HEK293 (cell line): Measurements from ENCODE around the gene ARG2.
A peak's percentile ranks its signal among the peaks of the same experiment; 100 is the strongest.

Experiments used
- CTCF ChIA-PET: fragments of 350-600 bp; formaldehyde crosslinking; extraction: SDS; loops from one replicate; lab custom pipeline; 2021; ENCODE audit warnings: antibody characterized with exemption; lab: Yijun Ruan, JAX
- POLR2A ChIA-PET: fragments of 300-600 bp; formaldehyde crosslinking; extraction: SDS; loops from one replicate; lab custom pipeline; 2020; ENCODE audit warnings: antibody characterized with exemption, inconsistent platforms; lab: Yijun Ruan, JAX
- H3K27ac ChIP-seq: fragments of 200-500 bp; sonication (Bioruptor generic); 2 replicates; pipeline ENCODE4 v1.5.1; 2014; ENCODE audit warnings: low read depth, low read length, control low read depth, inconsistent platforms; ENCODE audit errors: extremely low read depth
- H3K36me3 ChIP-seq, 2 experiments: fragments of 200-500 bp in 1 of 2; sonication (Bioruptor generic) in 1 of 2; 1 replicate in 1 of 2; 2 replicates in 1 of 2; pipeline ENCODE4 v1.5.1; 2014 to 2017; ENCODE audit warnings: inconsistent platforms in 2 of 2, low read length in 2 of 2; ENCODE audit not compliant: control insufficient read depth in 2 of 2, insufficient read depth in 1 of 2
- H3K4me1 ChIP-seq: fragments of 200-500 bp; sonication (Bioruptor generic); 2 replicates; pipeline ENCODE4 v1.5.1; 2014; ENCODE audit warnings: mild to moderate bottlenecking, low read length, inconsistent platforms; ENCODE audit not compliant: control insufficient read depth, insufficient read depth
- H3K4me3 ChIP-seq: 2 replicates; pipeline ENCODE4 v1.5.1; 2011; ENCODE audit warnings: low read depth, mild to moderate bottlenecking, control low read depth, low read length, moderate library complexity
- H3K9me3 ChIP-seq: fragments of 200-500 bp; sonication (Bioruptor generic); 2 replicates; pipeline ENCODE4 v1.5.1; 2014; ENCODE audit warnings: low read depth, low read length, inconsistent platforms; ENCODE audit not compliant: control insufficient read depth, insufficient read depth
- EGR2 ChIP-seq: fragments of 450-650 bp; formaldehyde crosslinking; IDR thresholded peaks from 2 replicates; pipeline ENCODE4 v1.5.1; 2016; ENCODE audit warnings: low read depth, missing biosample characterization, missing genetic modification characterization
- GLIS2 ChIP-seq: fragments of 450-650 bp; formaldehyde crosslinking; IDR thresholded peaks from 2 replicates; pipeline ENCODE4 v1.5.1; 2016; ENCODE audit warnings: missing biosample characterization, missing genetic modification characterization
- SCRT2 ChIP-seq: fragments of 450-650 bp; formaldehyde crosslinking; IDR thresholded peaks from 2 replicates; pipeline ENCODE4 v1.5.1; 2016; ENCODE audit warnings: missing biosample characterization, missing genetic modification characterization
- SP3 ChIP-seq: fragments of 450-650 bp; formaldehyde crosslinking; IDR thresholded peaks from 2 replicates; pipeline ENCODE4 v1.5.1; 2016; ENCODE audit warnings: missing biosample characterization, missing genetic modification characterization
- ZBTB17 ChIP-seq: fragments of 450-650 bp; formaldehyde crosslinking; IDR thresholded peaks from 2 replicates; pipeline ENCODE4 v1.5.1; 2016; ENCODE audit warnings: missing biosample characterization, missing genetic modification characterization
- ZBTB20 ChIP-seq: fragments of 450-650 bp; formaldehyde crosslinking; IDR thresholded peaks from 2 replicates; pipeline ENCODE4 v1.5.1; 2016; ENCODE audit warnings: missing biosample characterization, missing genetic modification characterization
- ZFHX2 ChIP-seq: fragments of 450-650 bp; formaldehyde crosslinking; conservative IDR thresholded peaks from 2 replicates; pipeline ENCODE4 v1.5.1; 2016; ENCODE audit warnings: missing biosample characterization, missing genetic modification characterization
- ZNF146 ChIP-seq: fragments of 450-650 bp; formaldehyde crosslinking; IDR thresholded peaks from 2 replicates; pipeline ENCODE4 v1.5.1; 2016; ENCODE audit warnings: missing biosample characterization, missing genetic modification characterization
- ZNF2 ChIP-seq: fragments of 450-650 bp; formaldehyde crosslinking; IDR thresholded peaks from 2 replicates; pipeline ENCODE4 v1.5.1; 2016; ENCODE audit warnings: missing biosample characterization, missing genetic modification characterization
- ZNF202 ChIP-seq: fragments of 450-650 bp; formaldehyde crosslinking; IDR thresholded peaks from 2 replicates; pipeline ENCODE4 v1.5.1; 2016; ENCODE audit warnings: missing biosample characterization, missing genetic modification characterization, borderline replicate concordance
- ZNF223 ChIP-seq: fragments of 450-650 bp; formaldehyde crosslinking; IDR thresholded peaks from 2 replicates; pipeline ENCODE4 v1.5.1; 2016; ENCODE audit warnings: missing biosample characterization, missing genetic modification characterization
- ZNF335 ChIP-seq: fragments of 450-650 bp; formaldehyde crosslinking; conservative IDR thresholded peaks from 2 replicates; pipeline ENCODE4 v1.5.1; 2016; ENCODE audit warnings: missing biosample characterization, missing genetic modification characterization
- ZNF341 ChIP-seq: fragments of 450-650 bp; formaldehyde crosslinking; IDR thresholded peaks from 2 replicates; pipeline ENCODE4; 2016; ENCODE audit warnings: low read depth, missing biosample characterization, missing genetic modification characterization
- ZNF433 ChIP-seq: fragments of 450-650 bp; formaldehyde crosslinking; IDR thresholded peaks from 2 replicates; pipeline ENCODE4 v1.5.1; 2016; ENCODE audit warnings: missing biosample characterization, missing genetic modification characterization, low read depth
- ZNF660 ChIP-seq: fragments of 450-650 bp; IDR thresholded peaks from 2 replicates; pipeline ENCODE4 v1.5.1; 2018; ENCODE audit warnings: missing biosample characterization, mild to moderate bottlenecking, missing genetic modification characterization
- ZNF776 ChIP-seq: fragments of 450-650 bp; formaldehyde crosslinking; IDR thresholded peaks from 2 replicates; pipeline ENCODE4 v1.5.0; 2017; ENCODE audit warnings: missing biosample characterization, missing genetic modification characterization, borderline replicate concordance
- ZNF792 ChIP-seq: fragments of 450-650 bp; formaldehyde crosslinking; IDR thresholded peaks from 2 replicates; pipeline ENCODE4 v1.5.1; 2016; ENCODE audit warnings: missing biosample characterization, missing genetic modification characterization
- TF ChIP-seq, protein P1 (sequence below): fragments of 450-650 bp; formaldehyde crosslinking; IDR thresholded peaks from 2 replicates; pipeline ENCODE4 v1.5.1; 2016; ENCODE audit warnings: missing biosample characterization, missing genetic modification characterization
- TF ChIP-seq, protein P2 (sequence below): fragments of 450-650 bp; formaldehyde crosslinking; IDR thresholded peaks from 2 replicates; pipeline ENCODE4 v1.5.1; 2016; ENCODE audit warnings: missing biosample characterization, missing genetic modification characterization
- TF ChIP-seq, protein P3 (sequence below): fragments of 450-650 bp; formaldehyde crosslinking; conservative IDR thresholded peaks from 2 replicates; pipeline ENCODE4 v1.5.1; 2016; ENCODE audit warnings: low read depth, missing biosample characterization, missing genetic modification characterization

Gene ARG2

DNA sequence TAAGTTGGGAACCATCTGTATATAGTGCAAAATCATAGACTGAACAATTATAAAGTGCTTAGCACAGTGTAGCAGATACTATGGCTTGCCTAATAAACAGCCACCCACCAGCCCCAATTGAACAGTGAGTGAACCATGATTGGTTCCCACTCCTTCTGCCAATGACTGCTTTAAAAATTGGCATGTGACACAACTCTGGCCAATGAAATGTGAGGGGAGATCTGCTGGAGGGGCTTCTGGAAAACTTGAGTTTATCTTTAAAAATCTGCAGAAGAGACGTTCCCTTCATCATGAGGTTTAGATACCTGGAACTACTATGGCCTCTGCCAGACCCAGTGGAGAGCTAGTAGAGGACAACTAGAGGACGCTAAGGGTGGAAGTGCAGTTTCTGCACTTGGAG, 24.3 kb upstream of the ARG2 start:
- ChIA-PET CTCF (interaction anchor here (0.7 kb wide), 1 partner anchor 427 kb away, joined by 3 read pairs; no protein-coding TSS in a partner anchor), POLR2A (interaction anchor here (0.5 kb wide), 1 partner anchor 26 kb away, joined by 3 read pairs; no protein-coding TSS in a partner anchor)
- TF ChIP-seq ZNF223: no peak
- no peaks in the 10 kb centered on the region for H3K4me1 ChIP-seq
- H3K9me3 ChIP-seq: no peaks in the 10 kb centered on the region
- no peak overlapping the region for H3K27ac ChIP-seq
- no peak overlapping the region for H3K4me3 ChIP-seq
- peaks cover 16 to 30% of the 10 kb centered on the region in 2 experiments for H3K36me3 ChIP-seq

DNA sequence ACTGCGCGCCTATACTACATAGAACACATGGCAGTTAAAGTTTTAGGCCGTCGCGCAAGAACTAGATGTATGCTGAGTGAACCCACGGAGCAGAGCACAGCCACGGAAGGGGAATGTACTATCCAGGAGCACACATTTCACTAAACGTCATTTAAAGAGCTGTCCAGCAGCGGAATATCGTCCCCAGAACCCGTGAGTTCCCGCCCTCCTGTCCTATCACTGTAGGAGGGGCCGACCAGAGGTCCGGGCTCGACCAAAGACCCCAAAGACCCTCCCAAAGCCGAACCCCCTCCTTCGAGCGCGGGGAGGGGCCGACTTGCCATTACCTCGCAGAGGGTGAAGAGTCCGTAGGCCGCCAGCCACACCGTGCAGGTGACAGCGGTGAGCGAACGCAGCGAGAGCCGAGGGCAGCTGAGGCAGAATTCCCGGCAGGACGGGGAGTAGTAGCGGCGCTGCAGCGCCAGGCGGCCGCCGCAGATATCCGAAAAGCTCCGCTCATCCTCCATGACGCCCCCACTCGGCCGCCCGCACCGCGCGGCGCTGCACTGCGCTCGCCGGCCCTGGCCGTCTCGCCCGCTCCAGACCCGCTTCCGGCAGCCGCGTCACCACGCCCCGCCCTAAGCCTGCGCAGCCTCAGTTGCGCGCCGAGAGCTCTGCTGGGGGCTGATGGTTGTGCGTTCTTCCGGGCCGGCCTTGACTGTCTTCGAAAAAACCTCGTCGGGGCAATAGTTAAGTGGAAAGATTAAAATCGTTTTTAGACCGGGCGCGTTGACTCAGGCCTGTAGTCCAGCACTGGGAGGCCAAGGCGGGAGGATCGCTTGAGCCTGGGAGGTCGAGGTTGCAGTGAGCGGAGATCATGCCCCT, 19.8 kb upstream of the ARG2 start, which contains the start of gene PIGH:
TSS of gene PIGH (minus strand) at position 571 of the 864 bp plus-strand sequence. CDS start at position 506, 65 bp downstream.
- ChIA-PET CTCF (interaction anchor here (0.6 to 2.7 kb wide), 15 partner anchors 9 to 981 kb away, joined by 3 to 15 read pairs (median 6); partner anchors contain the start of gene ATP6V1D), POLR2A (interaction anchor here (0.5 to 2.0 kb wide), 19 partner anchors 8 to 219 kb away, joined by 3 to 14 read pairs (median 4); partner anchors contain the start of genes PLEKHH1, RAD51B and RDH11)
- Histone ChIP-seq H3K36me3 (no peaks in the 10 kb centered on the region), H3K4me3 (peak within 1 kb of the TSS; percentile 95), H3K9me3 (no peaks in the 10 kb centered on the region), H3K4me1 (no peaks in the 10 kb centered on the region), H3K27ac (peak within 1 kb of the TSS; percentile 76)
- TF ChIP-seq ZBTB17 (tag by site-specific recombination) (peak; percentile 83), ZNF335 (peak; percentile 77), ZBTB20 (tag by site-specific recombination) (peak; percentile 78; the same call in 1 of the 2 replicates), ZNF202 (tag by site-specific recombination) (no peak), ZNF776 (no peak), ZNF660 (peak; percentile 57), ZNF2 (tag by site-specific recombination) (peak; percentile 51; the same call in 1 of the 2 replicates), ZNF792 (no peak), ZNF341 (tag by site-specific recombination) (peak; percentile 84), SP3 (tag by site-specific recombination) (peak; percentile 78), ZNF433 (no peak), ZNF146 (tag by site-specific recombination) (no peak), EGR2 (0 out of 2 replicates have a peak, but pooled peaks have one; percentile 20), GLIS2 (tag by site-specific recombination) (peak; percentile 66), ZFHX2 (tag by site-specific recombination) (peak; percentile 58), SCRT2 (tag by site-specific recombination) (no peak)
- TF ChIP-seq, protein P1, sequence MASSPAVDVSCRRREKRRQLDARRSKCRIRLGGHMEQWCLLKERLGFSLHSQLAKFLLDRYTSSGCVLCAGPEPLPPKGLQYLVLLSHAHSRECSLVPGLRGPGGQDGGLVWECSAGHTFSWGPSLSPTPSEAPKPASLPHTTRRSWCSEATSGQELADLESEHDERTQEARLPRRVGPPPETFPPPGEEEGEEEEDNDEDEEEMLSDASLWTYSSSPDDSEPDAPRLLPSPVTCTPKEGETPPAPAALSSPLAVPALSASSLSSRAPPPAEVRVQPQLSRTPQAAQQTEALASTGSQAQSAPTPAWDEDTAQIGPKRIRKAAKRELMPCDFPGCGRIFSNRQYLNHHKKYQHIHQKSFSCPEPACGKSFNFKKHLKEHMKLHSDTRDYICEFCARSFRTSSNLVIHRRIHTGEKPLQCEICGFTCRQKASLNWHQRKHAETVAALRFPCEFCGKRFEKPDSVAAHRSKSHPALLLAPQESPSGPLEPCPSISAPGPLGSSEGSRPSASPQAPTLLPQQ (tag by site-specific recombination): 0 out of 2 replicates have a peak, but pooled peaks have one; percentile 28
- TF ChIP-seq, protein P2, sequence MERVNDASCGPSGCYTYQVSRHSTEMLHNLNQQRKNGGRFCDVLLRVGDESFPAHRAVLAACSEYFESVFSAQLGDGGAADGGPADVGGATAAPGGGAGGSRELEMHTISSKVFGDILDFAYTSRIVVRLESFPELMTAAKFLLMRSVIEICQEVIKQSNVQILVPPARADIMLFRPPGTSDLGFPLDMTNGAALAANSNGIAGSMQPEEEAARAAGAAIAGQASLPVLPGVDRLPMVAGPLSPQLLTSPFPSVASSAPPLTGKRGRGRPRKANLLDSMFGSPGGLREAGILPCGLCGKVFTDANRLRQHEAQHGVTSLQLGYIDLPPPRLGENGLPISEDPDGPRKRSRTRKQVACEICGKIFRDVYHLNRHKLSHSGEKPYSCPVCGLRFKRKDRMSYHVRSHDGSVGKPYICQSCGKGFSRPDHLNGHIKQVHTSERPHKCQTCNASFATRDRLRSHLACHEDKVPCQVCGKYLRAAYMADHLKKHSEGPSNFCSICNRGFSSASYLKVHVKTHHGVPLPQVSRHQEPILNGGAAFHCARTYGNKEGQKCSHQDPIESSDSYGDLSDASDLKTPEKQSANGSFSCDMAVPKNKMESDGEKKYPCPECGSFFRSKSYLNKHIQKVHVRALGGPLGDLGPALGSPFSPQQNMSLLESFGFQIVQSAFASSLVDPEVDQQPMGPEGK (tag by site-specific recombination): peak; percentile 70
- TF ChIP-seq, protein P3, sequence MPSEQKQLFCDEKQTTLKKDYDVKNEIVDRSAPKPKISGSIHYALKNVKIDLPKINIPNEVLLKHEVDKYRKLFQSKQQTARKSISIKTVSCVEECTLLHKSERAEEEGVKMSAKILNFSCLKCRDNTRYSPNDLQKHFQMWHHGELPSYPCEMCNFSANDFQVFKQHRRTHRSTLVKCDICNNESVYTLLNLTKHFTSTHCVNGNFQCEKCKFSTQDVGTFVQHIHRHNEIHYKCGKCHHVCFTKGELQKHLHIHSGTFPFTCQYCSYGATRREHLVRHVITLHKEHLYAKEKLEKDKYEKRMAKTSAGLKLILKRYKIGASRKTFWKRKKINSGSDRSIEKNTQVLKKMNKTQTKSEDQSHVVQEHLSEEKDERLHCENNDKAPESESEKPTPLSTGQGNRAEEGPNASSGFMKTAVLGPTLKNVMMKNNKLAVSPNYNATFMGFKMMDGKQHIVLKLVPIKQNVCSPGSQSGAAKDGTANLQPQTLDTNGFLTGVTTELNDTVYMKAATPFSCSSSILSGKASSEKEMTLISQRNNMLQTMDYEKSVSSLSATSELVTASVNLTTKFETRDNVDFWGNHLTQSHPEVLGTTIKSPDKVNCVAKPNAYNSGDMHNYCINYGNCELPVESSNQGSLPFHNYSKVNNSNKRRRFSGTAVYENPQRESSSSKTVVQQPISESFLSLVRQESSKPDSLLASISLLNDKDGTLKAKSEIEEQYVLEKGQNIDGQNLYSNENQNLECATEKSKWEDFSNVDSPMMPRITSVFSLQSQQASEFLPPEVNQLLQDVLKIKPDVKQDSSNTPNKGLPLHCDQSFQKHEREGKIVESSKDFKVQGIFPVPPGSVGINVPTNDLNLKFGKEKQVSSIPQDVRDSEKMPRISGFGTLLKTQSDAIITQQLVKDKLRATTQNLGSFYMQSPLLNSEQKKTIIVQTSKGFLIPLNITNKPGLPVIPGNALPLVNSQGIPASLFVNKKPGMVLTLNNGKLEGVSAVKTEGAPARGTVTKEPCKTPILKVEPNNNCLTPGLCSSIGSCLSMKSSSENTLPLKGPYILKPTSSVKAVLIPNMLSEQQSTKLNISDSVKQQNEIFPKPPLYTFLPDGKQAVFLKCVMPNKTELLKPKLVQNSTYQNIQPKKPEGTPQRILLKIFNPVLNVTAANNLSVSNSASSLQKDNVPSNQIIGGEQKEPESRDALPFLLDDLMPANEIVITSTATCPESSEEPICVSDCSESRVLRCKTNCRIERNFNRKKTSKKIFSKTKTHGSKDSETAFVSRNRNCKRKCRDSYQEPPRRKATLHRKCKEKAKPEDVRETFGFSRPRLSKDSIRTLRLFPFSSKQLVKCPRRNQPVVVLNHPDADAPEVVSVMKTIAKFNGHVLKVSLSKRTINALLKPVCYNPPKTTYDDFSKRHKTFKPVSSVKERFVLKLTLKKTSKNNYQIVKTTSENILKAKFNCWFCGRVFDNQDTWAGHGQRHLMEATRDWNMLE: 0 out of 2 replicates have a peak, but pooled peaks have one; percentile 50
